ENCODE measurements around the gene PEMT. TPM values are rescaled to one million over a fixed set of nuclear protein-coding genes. Genes with fewer than 3 reads are reported as not detected.

PEMT gene
- total and polyA plus RNA-seq, 7 donors, result 15.9 to 79.0 (median 26.0) TPM

- Histone ChIP-seq H3K27me3 (ENCODE audit: insufficient read depth in 3 of 3, low read length in 2 of 3) (no peaks in the 10 kb centered on the region), H3K9me3 (no peaks in the 10 kb centered on the region), H3K4me3 (no peak overlapping the region), H3K27ac (no peak overlapping the region), H3K4me1 (peaks cover 21% of the 10 kb centered on the region), H3K36me3 (ENCODE audit: insufficient read depth in 1 of 2, low read depth in 1 of 2) (no peaks in the 10 kb centered on the region)
- DNase-seq, result peak in 1 of 2 donors; percentile 51
- no peak for ATAC-seq
- intact Hi-C loops (cut with DNase I), result no loop called here
- 80 to 91% (median 83%) methylated on average over 17 of the region's 17 CpGs for WGBS, 3 donors
- TF ChIP-seq, protein P1, sequence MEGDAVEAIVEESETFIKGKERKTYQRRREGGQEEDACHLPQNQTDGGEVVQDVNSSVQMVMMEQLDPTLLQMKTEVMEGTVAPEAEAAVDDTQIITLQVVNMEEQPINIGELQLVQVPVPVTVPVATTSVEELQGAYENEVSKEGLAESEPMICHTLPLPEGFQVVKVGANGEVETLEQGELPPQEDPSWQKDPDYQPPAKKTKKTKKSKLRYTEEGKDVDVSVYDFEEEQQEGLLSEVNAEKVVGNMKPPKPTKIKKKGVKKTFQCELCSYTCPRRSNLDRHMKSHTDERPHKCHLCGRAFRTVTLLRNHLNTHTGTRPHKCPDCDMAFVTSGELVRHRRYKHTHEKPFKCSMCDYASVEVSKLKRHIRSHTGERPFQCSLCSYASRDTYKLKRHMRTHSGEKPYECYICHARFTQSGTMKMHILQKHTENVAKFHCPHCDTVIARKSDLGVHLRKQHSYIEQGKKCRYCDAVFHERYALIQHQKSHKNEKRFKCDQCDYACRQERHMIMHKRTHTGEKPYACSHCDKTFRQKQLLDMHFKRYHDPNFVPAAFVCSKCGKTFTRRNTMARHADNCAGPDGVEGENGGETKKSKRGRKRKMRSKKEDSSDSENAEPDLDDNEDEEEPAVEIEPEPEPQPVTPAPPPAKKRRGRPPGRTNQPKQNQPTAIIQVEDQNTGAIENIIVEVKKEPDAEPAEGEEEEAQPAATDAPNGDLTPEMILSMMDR (IDR thresholded peaks at IDR 0.05), result no peak
These were observed 37.2 kb downstream of the PEMT start for GRCh38 chr17:17554266-17554665.

- Histone ChIP-seq H3K27ac (peak overlapping the region; percentile 53), H3K4me3 (no peak overlapping the region), H3K36me3 (ENCODE audit: insufficient read depth in 1 of 2, low read depth in 1 of 2) (no peaks in the 10 kb centered on the region), H3K27me3 (ENCODE audit: insufficient read depth in 3 of 3, low read length in 2 of 3) (no peaks in the 10 kb centered on the region), H3K4me1 (peaks cover 21% of the 10 kb centered on the region), H3K9me3 (no peaks in the 10 kb centered on the region)
- TF ChIP-seq, protein P1 (IDR thresholded peaks at IDR 0.05), result no peak
- intact Hi-C loops (cut with DNase I), result no loop called here
- 76 to 92% (median 81%) methylated on average over 30 of the region's 30 CpGs for WGBS, 3 donors
- DNase-seq (peak in 1 of 2 donors; percentile 70), ATAC-seq (peak in 2 of 4 donors; percentile 30 to 70)
These were observed 38.0 kb downstream of the PEMT start for GRCh38 chr17:17553217-17554195.

- no peaks in the 10 kb centered on the region for H3K27me3 ChIP-seq (ENCODE audit: insufficient read depth in 3 of 3, low read length in 2 of 3)
- intact Hi-C loops (cut with DNase I), result no loop called here
- no peaks in the 10 kb centered on the region for H3K36me3 ChIP-seq (ENCODE audit: insufficient read depth in 1 of 2, low read depth in 1 of 2)
- DNase-seq, result peak in 1 of 2 donors; percentile 72
- TF ChIP-seq, protein P1 (IDR thresholded peaks at IDR 0.05), result no peak
- peak overlapping the region; percentile 53 for H3K27ac ChIP-seq
- no peaks in the 10 kb centered on the region for H3K9me3 ChIP-seq
- WGBS, 3 donors, result 69 to 81% (median 78%) methylated on average over 27 of the region's 27 CpGs
- peak; percentile 68 to 87 (median 80) for ATAC-seq
- H3K4me1 ChIP-seq, result peaks cover 16% of the 10 kb centered on the region
- no peak overlapping the region for H3K4me3 ChIP-seq
These were observed 38.9 kb downstream of the PEMT start for GRCh38 chr17:17552351-17553216.

- WGBS, 3 donors, result 63 to 67% (median 66%) methylated on average over 11 of the region's 11 CpGs
- TF ChIP-seq, protein P1 (IDR thresholded peaks at IDR 0.05), result no peak
- Histone ChIP-seq H3K9me3 (no peaks in the 10 kb centered on the region), H3K27me3 (ENCODE audit: insufficient read depth in 3 of 3, low read length in 2 of 3) (no peaks in the 10 kb centered on the region), H3K4me3 (no peak overlapping the region), H3K27ac (no peak overlapping the region), H3K4me1 (peaks cover 16% of the 10 kb centered on the region), H3K36me3 (ENCODE audit: insufficient read depth in 1 of 2, low read depth in 1 of 2) (no peaks in the 10 kb centered on the region)
- ATAC-seq, result no peak
- intact Hi-C loops (cut with DNase I), result no loop called here
- DNase-seq, result peak; percentile 10 to 54
These were observed 40.1 kb downstream of the PEMT start for GRCh38 chr17:17551361-17551760.

Measured in psoas muscle (tissue), 8 donors.